H1 (cell line): ENCODE results near the gene ZFR. TPM values are rescaled to one million over a fixed set of nuclear protein-coding genes. Genes with fewer than 3 reads are reported as not detected.

ENCODE experiments used
- CTCF ChIA-PET: fragments of 300-600 bp; sonication (Branson Sonifier 250); formaldehyde crosslinking; loops from one replicate; lab custom pipeline; 2021; ENCODE audit not compliant: partially characterized antibody; lab: Charles Lee
- POLR2A ChIA-PET: fragments of 300-600 bp; sonication (Branson Sonifier 250); formaldehyde crosslinking; loops from one replicate; lab custom pipeline; 2021; ENCODE audit warnings: inconsistent platforms; ENCODE audit not compliant: partially characterized antibody; lab: Charles Lee
- DNase-seq, 2 experiments: peaks; one replicate each; pipeline versions ENCODE4 v3.0.0 to v3.0.0-alpha.2; 2010 to 2022; ENCODE audit warnings: low spot score in 2 of 2, low read depth in 1 of 2, mixed read lengths in 1 of 2
- FAIRE-seq: peaks from 2 replicates; lab custom pipeline; 2011; peaks lifted over from hg19 to GRCh38; lab: Jason Lieb, UNC
- H2AFZ ChIP-seq: 2 replicates; pipeline ENCODE4 v1.8.1; 2012; ENCODE audit warnings: low read length, inconsistent platforms
- H2AK5ac ChIP-seq: 2 replicates; pipeline ENCODE4 v1.6.1; 2013; ENCODE audit warnings: low read depth, low read length
- H2BK120ac ChIP-seq: replicated peaks from 2 replicates; pipeline ENCODE3; 2013; ENCODE audit warnings: low read depth, low read length, inconsistent platforms
- H2BK12ac ChIP-seq: 2 replicates; pipeline ENCODE4 v1.6.1; 2013; ENCODE audit warnings: low read depth, low read length
- H2BK15ac ChIP-seq: 2 replicates; pipeline ENCODE4 v1.6.1; 2013; ENCODE audit warnings: low read length
- H2BK20ac ChIP-seq: 2 replicates; pipeline ENCODE4 v1.6.1; 2013; ENCODE audit warnings: low read length
- H2BK5ac ChIP-seq: 2 replicates; pipeline ENCODE4 v1.6.1; 2013; ENCODE audit warnings: low read depth, low read length
- H3K14ac ChIP-seq: 2 replicates; pipeline ENCODE4 v1.6.1; 2013; ENCODE audit warnings: inconsistent platforms; ENCODE audit not compliant: insufficient read length
- H3K18ac ChIP-seq: 2 replicates; pipeline ENCODE4 v1.6.1; 2013; ENCODE audit warnings: low read length; ENCODE audit errors: extremely low read depth
- H3K23ac ChIP-seq: 2 replicates; pipeline ENCODE4 v1.6.1; 2013; ENCODE audit warnings: inconsistent platforms; ENCODE audit not compliant: insufficient read length
- H3K23me2 ChIP-seq: 2 replicates; pipeline ENCODE4 v1.6.1; 2013; ENCODE audit warnings: low read depth, low read length
- H3K27ac ChIP-seq: 2 replicates; pipeline ENCODE4 v1.6.1; 2011; ENCODE audit warnings: low read depth, low read length, inconsistent platforms
- H3K27me3 ChIP-seq, 4 experiments: replicated peaks in 1 of 4; 1 replicate in 1 of 4; 2 replicates in 3 of 4; pipeline versions ENCODE4 v1.6.1 to v1.8.1; 2011 to 2013; ENCODE audit warnings: low read length in 3 of 4, mild to moderate bottlenecking in 3 of 4, inconsistent platforms in 2 of 4, mixed read lengths in 2 of 4, moderate library complexity in 1 of 4; ENCODE audit not compliant: control insufficient read depth in 3 of 4, insufficient read depth in 3 of 4; ENCODE audit errors: extremely low read depth in 1 of 4
- H3K36me3 ChIP-seq, 4 experiments: 2 replicates each; pipeline versions ENCODE4 v1.6.1 to v1.8.1; 2011 to 2013; ENCODE audit warnings: mild to moderate bottlenecking in 4 of 4, low read length in 3 of 4, moderate library complexity in 2 of 4, control low read depth in 1 of 4, inconsistent platforms in 1 of 4; ENCODE audit not compliant: insufficient read depth in 4 of 4, control insufficient read depth in 2 of 4
- H3K4ac ChIP-seq: replicated peaks from 2 replicates; pipeline ENCODE3; 2013; ENCODE audit warnings: low read length, low read depth, mixed read lengths, inconsistent platforms; ENCODE audit not compliant: insufficient read length
- H3K4me1 ChIP-seq, 4 experiments: replicated peaks in 1 of 4; 1 replicate in 1 of 4; 2 replicates in 3 of 4; pipeline versions ENCODE4 v1.6.1 to v1.8.1; 2011 to 2013; ENCODE audit warnings: low read length in 3 of 4, inconsistent platforms in 2 of 4, mixed read lengths in 1 of 4; ENCODE audit not compliant: insufficient read depth in 4 of 4, control insufficient read depth in 3 of 4
- H3K4me2 ChIP-seq, 2 experiments: 2 replicates each; pipeline versions ENCODE4 v1.6.1 to v1.8.1; 2011 to 2013; ENCODE audit warnings: low read depth in 2 of 2, low read length in 2 of 2, control low read depth in 1 of 2, inconsistent platforms in 1 of 2, mild to moderate bottlenecking in 1 of 2; ENCODE audit not compliant: insufficient read depth in 1 of 2
- H3K4me3 ChIP-seq, 4 experiments: fragments of 200-600, 300-600 bp in 1 of 4; sonication (generic), shearing (Covaris generic), sonication (Bioruptor Twin) in 1 of 4; 2 replicates each; pipeline versions ENCODE4 v1.5.1 to v1.8.1; 2011 to 2016; ENCODE audit warnings: low read length in 4 of 4, low read depth in 3 of 4, control low read depth in 2 of 4, inconsistent platforms in 2 of 4, mild to moderate bottlenecking in 2 of 4, mixed read lengths in 1 of 4, moderate library complexity in 1 of 4; ENCODE audit not compliant: insufficient read depth in 2 of 4; ENCODE audit errors: extremely low read depth in 1 of 4
- H3K56ac ChIP-seq: replicated peaks from 2 replicates; pipeline ENCODE3; 2013; ENCODE audit warnings: low read depth, mild to moderate bottlenecking, mixed read lengths, low read length, inconsistent platforms; ENCODE audit not compliant: insufficient read length
- H3K79me1 ChIP-seq: 2 replicates; pipeline ENCODE4 v1.6.1; 2013; ENCODE audit warnings: low read depth, low read length, control low read depth
- H3K79me2 ChIP-seq, 2 experiments: 2 replicates each; pipeline versions ENCODE4 v1.6.1 to v1.8.1; 2012 to 2013; ENCODE audit warnings: low read length in 2 of 2, mild to moderate bottlenecking in 2 of 2, inconsistent platforms in 1 of 2; ENCODE audit not compliant: insufficient read depth in 2 of 2, control insufficient read depth in 1 of 2
- H3K9ac ChIP-seq, 4 experiments: replicated peaks in 1 of 4; 1 replicate in 1 of 4; 2 replicates in 3 of 4; pipeline versions ENCODE4 v1.6.1 to v1.8.1; 2011 to 2013; ENCODE audit warnings: low read depth in 3 of 4, low read length in 3 of 4, control low read depth in 2 of 4, mild to moderate bottlenecking in 2 of 4, moderate library complexity in 2 of 4, inconsistent platforms in 1 of 4; ENCODE audit errors: extremely low read depth in 1 of 4
- H3K9me3 ChIP-seq, 2 experiments: 2 replicates each; pipeline versions ENCODE4 v1.6.1 to v1.8.1; 2012 to 2013; ENCODE audit warnings: mild to moderate bottlenecking in 2 of 2, moderate library complexity in 2 of 2, control low read depth in 1 of 2, inconsistent platforms in 1 of 2, low read depth in 1 of 2, low read length in 1 of 2, mixed read lengths in 1 of 2; ENCODE audit not compliant: insufficient read depth in 2 of 2
- H4K20me1 ChIP-seq, 2 experiments: replicated peaks in 1 of 2; 2 replicates each; pipeline versions ENCODE3 to v1.8.1; 2011 to 2013; ENCODE audit warnings: inconsistent platforms in 2 of 2, low read length in 2 of 2, mild to moderate bottlenecking in 1 of 2; ENCODE audit not compliant: insufficient read depth in 2 of 2, control insufficient read depth in 1 of 2
- H4K5ac ChIP-seq: 2 replicates; pipeline ENCODE4 v1.6.1; 2013; ENCODE audit warnings: low read length, low read depth, mixed read lengths, inconsistent platforms; ENCODE audit not compliant: insufficient read length
- H4K8ac ChIP-seq: 2 replicates; pipeline ENCODE4 v1.8.0; 2013; ENCODE audit warnings: mild to moderate bottlenecking, moderate library complexity, low read length, inconsistent platforms; ENCODE audit not compliant: insufficient read depth; ENCODE audit errors: extremely low read depth
- H4K91ac ChIP-seq: replicated peaks from 2 replicates; pipeline ENCODE3; 2013; ENCODE audit warnings: low read length, mixed read lengths, inconsistent platforms; ENCODE audit not compliant: insufficient read length
- CBX5 ChIP-seq: fragments of 300-800, 300-1000 bp; sonication (generic); IDR thresholded peaks from 2 replicates; pipeline ENCODE4 v1.7.1; 2016; ENCODE audit warnings: antibody characterized with exemption, low read length, low read depth
- CEBPB ChIP-seq: IDR thresholded peaks from 2 replicates; pipeline ENCODE4 v1.6.1; 2012; ENCODE audit warnings: low read depth, low read length
- CHD1 ChIP-seq: IDR thresholded peaks from 2 replicates; pipeline ENCODE4 v1.6.1; 2012; ENCODE audit warnings: low read depth, low read length, improper control_type of control experiment
- EP300 ChIP-seq, 2 experiments: IDR thresholded peaks; 1 replicate in 1 of 2; 2 replicates in 1 of 2; pipeline ENCODE4 v1.6.1; 2011 to 2012; ENCODE audit warnings: low read depth in 2 of 2, low read length in 2 of 2, mild to moderate bottlenecking in 2 of 2, borderline replicate concordance in 1 of 2, inconsistent platforms in 1 of 2, moderate library complexity in 1 of 2
- MAFK ChIP-seq: IDR thresholded peaks from 2 replicates; pipeline ENCODE4 v1.6.1; 2012; ENCODE audit warnings: low read depth, mild to moderate bottlenecking, improper control_type of control experiment, low read length
- NANOG ChIP-seq: IDR thresholded peaks from 2 replicates; pipeline ENCODE4 v1.6.1; 2011; ENCODE audit warnings: low read length, low read depth, mild to moderate bottlenecking, inconsistent platforms; ENCODE audit not compliant: insufficient read depth, poor library complexity, severe bottlenecking
- RNF2 ChIP-seq: fragments of 200-900, 300-1000 bp; sonication (generic); IDR thresholded peaks from 2 replicates; pipeline ENCODE4 v1.7.1; 2016; ENCODE audit warnings: borderline replicate concordance, low read depth, mild to moderate bottlenecking, antibody characterized with exemption, low read length; ENCODE audit not compliant: poor library complexity, severe bottlenecking; ENCODE audit errors: missing control alignments
- SIX5 ChIP-seq: IDR thresholded peaks from 2 replicates; pipeline ENCODE4 v1.6.1; 2011; ENCODE audit warnings: mild to moderate bottlenecking, low read depth, low read length
- SP4 ChIP-seq: IDR thresholded peaks from 2 replicates; pipeline ENCODE4 v1.6.1; 2012; ENCODE audit warnings: low read length, inconsistent platforms
- WGBS, 2 experiments: shearing (Covaris generic) in 1 of 2; methylation state at CpG; one replicate each; pipeline versions ENCODE4 v1.1.6 to v1.1.7; 2013 to 2015; ENCODE audit warnings: low lambda C conversion rate in 2 of 2, mixed read lengths in 2 of 2, inconsistent platforms in 1 of 2, low coverage in 1 of 2, missing lambda C conversion rate in 1 of 2; ENCODE audit not compliant: insufficient replicate concordance in 2 of 2, insufficient coverage in 1 of 2, insufficient read length in 1 of 2; ENCODE audit errors: extremely low coverage in 1 of 2, missing lambda C conversion rate in 1 of 2; 5-methylcytosine and 5-hydroxymethylcytosine counted together
- polyA plus RNA-seq, 7 experiments: library from polyadenylated mRNA; depleted of rRNA in 3 of 7; stranded (reverse) in 5 of 7; unstranded in 2 of 7; fragments of >200 nt in 5 of 7; fragments of 200-250 nt in 2 of 7; gene quantifications; 1 replicate in 5 of 7; 2 replicates in 1 of 7; 4 replicates in 1 of 7; pipeline versions ENCODE4 v1.2.1 to v1.2.3, GENCODE V29; 2011 to 2013; ENCODE audit warnings: missing spikeins in 2 of 7, mixed read lengths in 2 of 7
- total RNA-seq: library from RNA; stranded (reverse); fragmentation: NEBNext Ultra II Directional; extraction: Animal tissue kit (Norgen Biotek cat#: 25700); gene quantifications from 2 replicates; pipeline ENCODE4 v1.2.1, GENCODE V29; 2021
- TF ChIP-seq, protein P1 (sequence below): IDR thresholded peaks from 2 replicates; pipeline ENCODE4 v1.6.1; 2011; ENCODE audit warnings: low read depth, mild to moderate bottlenecking, low read length; ENCODE audit not compliant: insufficient read depth

The ZFR gene
- total and polyA plus RNA-seq, 2 of the 8 experiments (the other 6 are each of a cell fraction or from before 2014, with no cell fraction given), result 68.8 to 92.7 TPM

DNA sequence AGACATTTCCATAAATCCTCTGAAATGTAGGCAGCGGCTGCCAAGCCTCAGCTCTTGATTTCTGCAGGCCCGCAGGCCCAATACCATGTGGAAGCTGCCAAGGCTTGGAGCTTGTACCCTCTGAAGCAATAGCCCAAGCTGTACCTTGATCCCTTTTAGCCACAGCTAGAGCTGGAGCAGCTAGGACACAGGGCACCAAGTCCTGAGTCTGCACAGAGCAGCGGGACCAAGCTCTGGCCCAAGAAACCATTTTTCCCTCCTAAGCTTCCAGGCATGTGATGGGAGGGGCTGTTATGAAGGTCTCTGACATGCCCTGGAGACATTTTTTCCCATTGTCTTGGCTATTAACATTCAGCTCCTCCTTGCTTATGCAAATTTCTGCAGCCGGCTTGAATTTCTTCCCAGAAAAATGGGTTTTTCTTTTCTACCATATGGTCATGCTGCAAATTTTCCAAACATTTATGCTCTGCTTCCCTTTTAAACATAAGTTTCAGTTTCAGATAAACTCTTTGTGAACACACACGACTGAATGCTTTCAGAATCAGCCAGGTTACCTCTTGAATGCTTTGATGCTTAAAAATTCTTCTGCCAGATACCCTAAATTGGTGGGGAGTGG lies 14.4 kb upstream of the ZFR start:
- FAIRE-seq, result no peak
- 89% methylated on average over 4 of the region's 5 CpGs; no CpG with 5 or more reads in 1 of the 2 experiments for WGBS, 2 experiments
- no peak for DNase-seq
- H4K91ac ChIP-seq, result no peak overlapping the region
- no peak overlapping the region for H3K18ac ChIP-seq
- H2BK12ac ChIP-seq, result no peak overlapping the region
- H2BK15ac ChIP-seq, result no peak overlapping the region
- CTCF ChIA-PET, result interaction anchor here (1.0 to 2.4 kb wide), 7 partner anchors 8 to 131 kb away, joined by 3 to 7 read pairs (median 3); no protein-coding TSS in a partner anchor
- no peak overlapping the region for H3K14ac ChIP-seq
- no peak overlapping the region for H3K4me3 ChIP-seq
- no peak overlapping the region for H2AK5ac ChIP-seq
- H4K8ac ChIP-seq, result no peak overlapping the region
- H3K4me2 ChIP-seq, result no peak overlapping the region
- no peaks in the 10 kb centered on the region for H3K23me2 ChIP-seq
- no peak overlapping the region for H2AFZ ChIP-seq
- no peaks in the 10 kb centered on the region for H3K79me2 ChIP-seq
- TF ChIP-seq CEBPB (no peak), SIX5 (no peak), CHD1 (no peak), CBX5 (no peak), MAFK (no peak), RNF2 (no peak), SP4 (no peak), EP300 (IDR thresholded peaks at IDR 0.05; ENCODE audit: borderline replicate concordance in 1 of 2, low read depth in 2 of 2, low read length in 2 of 2) (no peak), NANOG (no peak)
- TF ChIP-seq, protein P1, sequence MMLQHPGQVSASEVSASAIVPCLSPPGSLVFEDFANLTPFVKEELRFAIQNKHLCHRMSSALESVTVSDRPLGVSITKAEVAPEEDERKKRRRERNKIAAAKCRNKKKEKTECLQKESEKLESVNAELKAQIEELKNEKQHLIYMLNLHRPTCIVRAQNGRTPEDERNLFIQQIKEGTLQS, result no peak
- TF ChIP-seq, all 59 proteins: peak for 0
- H2BK120ac ChIP-seq, result no peak overlapping the region
- no peaks in the 10 kb centered on the region for H3K36me3 ChIP-seq
- no peak overlapping the region for H4K5ac ChIP-seq
- H3K4me1 ChIP-seq, result no peaks in the 10 kb centered on the region
- no peaks in the 10 kb centered on the region for H3K27me3 ChIP-seq
- no peak overlapping the region for H3K4ac ChIP-seq
- H3K9ac ChIP-seq, result no peak overlapping the region
- no peak overlapping the region for H2BK20ac ChIP-seq
- H2BK5ac ChIP-seq, result no peak overlapping the region
- H3K27ac ChIP-seq, result no peak overlapping the region
- H4K20me1 ChIP-seq, result no peaks in the 10 kb centered on the region
- H3K23ac ChIP-seq, result no peak overlapping the region
- H3K79me1 ChIP-seq, result no peaks in the 10 kb centered on the region
- POLR2A ChIA-PET, result no interaction called here
- H3K56ac ChIP-seq, result no peak overlapping the region
- H3K9me3 ChIP-seq, result 0 out of 4 replicates have a peak, but pooled peaks cover 0 to 5% of the 10 kb centered on the region in 2 experiments
